H9 (cell line): ENCODE data around the gene PLEKHA7. TPM values are rescaled to one million over a fixed set of nuclear protein-coding genes. Genes with fewer than 3 reads are reported as not detected.
"Not testable (repeated sequence)": the region's sequence is repeated elsewhere in the genome, so short reads cannot be mapped to it uniquely, and the experiment has no call there.

Source experiments
- DNase-seq: peaks from one replicate; pipeline ENCODE4 v3.0.0-alpha.2; 2017
- H2AFZ ChIP-seq: one replicate; pipeline ENCODE4 v1.6.1; 2013; ENCODE audit warnings: mild to moderate bottlenecking, low read length, control low read depth, moderate library complexity
- H2AK5ac ChIP-seq: 2 replicates; pipeline ENCODE4 v1.6.1; 2013; ENCODE audit warnings: low read length, control low read depth, mixed read lengths; ENCODE audit not compliant: insufficient read length
- H2BK120ac ChIP-seq: one replicate; pipeline ENCODE4 v1.6.1; 2013; ENCODE audit warnings: low read depth, mild to moderate bottlenecking, low read length, control low read depth, inconsistent platforms; ENCODE audit not compliant: poor library complexity, severe bottlenecking
- H2BK12ac ChIP-seq: 2 replicates; pipeline ENCODE4 v1.6.1; 2013; ENCODE audit warnings: low read length, control low read depth, mixed read lengths, low read depth; ENCODE audit not compliant: insufficient read length
- H2BK15ac ChIP-seq: 2 replicates; pipeline ENCODE4 v1.6.1; 2013; ENCODE audit warnings: low read depth, low read length, control low read depth
- H2BK20ac ChIP-seq: one replicate; pipeline ENCODE4 v1.6.1; 2013; ENCODE audit warnings: low read depth, mild to moderate bottlenecking, low read length, control low read depth, inconsistent platforms; ENCODE audit not compliant: poor library complexity, severe bottlenecking
- H2BK5ac ChIP-seq: 2 replicates; pipeline ENCODE4 v1.6.1; 2013; ENCODE audit warnings: low read length, control low read depth, mixed read lengths; ENCODE audit not compliant: insufficient read length
- H3K14ac ChIP-seq: 2 replicates; pipeline ENCODE4 v1.6.1; 2013; ENCODE audit warnings: low read length, control low read depth; ENCODE audit not compliant: insufficient read depth
- H3K18ac ChIP-seq: 2 replicates; pipeline ENCODE4 v1.6.1; 2013; ENCODE audit warnings: low read depth, mild to moderate bottlenecking, mixed read lengths, low read length, control low read depth; ENCODE audit not compliant: insufficient read length
- H3K23ac ChIP-seq: 2 replicates; pipeline ENCODE4 v1.6.1; 2013; ENCODE audit warnings: low read length, control low read depth, mixed read lengths, low read depth; ENCODE audit not compliant: insufficient read length
- H3K23me2 ChIP-seq: 2 replicates; pipeline ENCODE4 v1.6.1; 2013; ENCODE audit warnings: low read depth, mild to moderate bottlenecking, mixed read lengths, low read length, control low read depth; ENCODE audit not compliant: insufficient read length, poor library complexity, severe bottlenecking
- H3K27ac ChIP-seq: 2 replicates; pipeline ENCODE4 v1.5.1; 2013; ENCODE audit warnings: low read length, control low read depth, mixed read lengths, low read depth; ENCODE audit not compliant: insufficient read length
- H3K27me3 ChIP-seq: 2 replicates; pipeline ENCODE4 v1.6.1; 2013; ENCODE audit warnings: low read length, control low read depth, inconsistent platforms; ENCODE audit not compliant: insufficient read depth
- H3K4ac ChIP-seq: 2 replicates; pipeline ENCODE4 v1.6.1; 2013; ENCODE audit warnings: low read depth, mild to moderate bottlenecking, control low read depth, inconsistent platforms, low read length, moderate library complexity
- H3K4me1 ChIP-seq: 2 replicates; pipeline ENCODE4 v1.6.1; 2013; ENCODE audit warnings: low read length, control low read depth, inconsistent platforms; ENCODE audit not compliant: insufficient read depth
- H3K4me2 ChIP-seq: 2 replicates; pipeline ENCODE4 v1.6.1; 2013; ENCODE audit warnings: low read length, control low read depth, mixed read lengths; ENCODE audit not compliant: insufficient read length, insufficient read depth
- H3K56ac ChIP-seq: 2 replicates; pipeline ENCODE4 v1.6.1; 2013; ENCODE audit warnings: low read depth, mild to moderate bottlenecking, mixed read lengths, low read length, control low read depth; ENCODE audit not compliant: insufficient read length
- H3K79me1 ChIP-seq: 2 replicates; pipeline ENCODE4 v1.6.1; 2013; ENCODE audit warnings: low read depth, mild to moderate bottlenecking, moderate library complexity, low read length, control low read depth, inconsistent platforms; ENCODE audit not compliant: insufficient read depth, poor library complexity, severe bottlenecking
- H3K79me2 ChIP-seq: 2 replicates; pipeline ENCODE4 v1.6.1; 2013; ENCODE audit warnings: low read length, control low read depth, inconsistent platforms; ENCODE audit not compliant: insufficient read depth
- H3K9ac ChIP-seq: 2 replicates; pipeline ENCODE4 v1.6.1; 2013; ENCODE audit warnings: low read length, control low read depth, mixed read lengths; ENCODE audit not compliant: insufficient read length; ENCODE audit errors: extremely low read depth
- H3K9me3 ChIP-seq: one replicate; pipeline ENCODE4 v1.6.1; 2013; ENCODE audit warnings: low read depth, low read length, inconsistent platforms; ENCODE audit not compliant: control insufficient read depth
- H3T11ph ChIP-seq: one replicate; pipeline ENCODE4 v1.6.1; 2013; ENCODE audit warnings: mild to moderate bottlenecking, low read length, control low read depth, inconsistent platforms
- H4K20me1 ChIP-seq: one replicate; pipeline ENCODE4 v1.6.1; 2013; ENCODE audit not compliant: control insufficient read depth, insufficient read length, insufficient read depth
- H4K5ac ChIP-seq: 2 replicates; pipeline ENCODE4 v1.6.1; 2013; ENCODE audit warnings: low read depth, mild to moderate bottlenecking, mixed read lengths, low read length, control low read depth; ENCODE audit not compliant: insufficient read length
- H4K8ac ChIP-seq: replicated peaks from 2 replicates; pipeline ENCODE4 v1.6.1; 2013; ENCODE audit warnings: low read length, control low read depth, mixed read lengths, low read depth; ENCODE audit not compliant: insufficient read length
- H4K91ac ChIP-seq: 2 replicates; pipeline ENCODE4 v1.6.1; 2013; ENCODE audit warnings: low read depth, mild to moderate bottlenecking, moderate library complexity, mixed read lengths, low read length, control low read depth; ENCODE audit not compliant: insufficient read length
- H3K27ac Mint-ChIP-seq, 3 experiments: 2 replicates in 2 of 3; 3 replicates in 1 of 3; pipeline ENCODE4 v1.8.0; 2020 to 2021; ENCODE audit warnings: mixed read lengths in 3 of 3, mild to moderate bottlenecking in 1 of 3, moderate library complexity in 1 of 3
- H3K27me3 Mint-ChIP-seq: 2 replicates; pipeline ENCODE4 v1.8.0; 2021; ENCODE audit warnings: low read depth, mild to moderate bottlenecking, moderate library complexity, mixed read lengths
- H3K36me3 Mint-ChIP-seq, 3 experiments: 2 replicates in 2 of 3; 3 replicates in 1 of 3; pipeline ENCODE4 v1.8.0; 2020 to 2021; ENCODE audit warnings: low read depth in 3 of 3, mixed read lengths in 3 of 3; ENCODE audit not compliant: insufficient read depth in 1 of 3
- H3K4me1 Mint-ChIP-seq, 2 experiments: 2 replicates each; pipeline ENCODE4 v1.8.0; 2020; ENCODE audit warnings: mixed read lengths in 2 of 2
- H3K4me3 Mint-ChIP-seq, 2 experiments: 2 replicates in 1 of 2; 3 replicates in 1 of 2; pipeline ENCODE4 v1.8.0; 2020 to 2021; ENCODE audit warnings: mild to moderate bottlenecking in 2 of 2, mixed read lengths in 2 of 2, moderate library complexity in 1 of 2
- H3K9me3 Mint-ChIP-seq, 2 experiments: 2 replicates in 1 of 2; 3 replicates in 1 of 2; pipeline ENCODE4 v1.8.0; 2020; ENCODE audit warnings: mild to moderate bottlenecking in 2 of 2, mixed read lengths in 2 of 2, moderate library complexity in 1 of 2
- WGBS: extraction: QIAGEN DNeasy Blood & Tissue Kit; methylation state at CpG from one replicate; pipeline ENCODE4 v1.1.7; 2013; ENCODE audit warnings: missing lambda C conversion rate, low lambda C conversion rate, mixed read lengths; ENCODE audit not compliant: insufficient read length; ENCODE audit errors: extremely low coverage; 5-methylcytosine and 5-hydroxymethylcytosine counted together
- total RNA-seq: library from RNA; stranded (reverse); gene quantifications from 2 replicates; pipeline ENCODE4 v1.2.1, GENCODE V29; 2021
- TF ChIP-seq, protein P1 (sequence below): fragments of 200-600 bp; sonication (generic); conservative IDR thresholded peaks from 3 replicates; pipeline ENCODE4 v1.8.0; 2021; ENCODE audit warnings: antibody characterized with exemption, mild to moderate bottlenecking

Gene PLEKHA7
- total RNA-seq, 1 experiment from 2014 or later: 21.0 TPM

DNA sequence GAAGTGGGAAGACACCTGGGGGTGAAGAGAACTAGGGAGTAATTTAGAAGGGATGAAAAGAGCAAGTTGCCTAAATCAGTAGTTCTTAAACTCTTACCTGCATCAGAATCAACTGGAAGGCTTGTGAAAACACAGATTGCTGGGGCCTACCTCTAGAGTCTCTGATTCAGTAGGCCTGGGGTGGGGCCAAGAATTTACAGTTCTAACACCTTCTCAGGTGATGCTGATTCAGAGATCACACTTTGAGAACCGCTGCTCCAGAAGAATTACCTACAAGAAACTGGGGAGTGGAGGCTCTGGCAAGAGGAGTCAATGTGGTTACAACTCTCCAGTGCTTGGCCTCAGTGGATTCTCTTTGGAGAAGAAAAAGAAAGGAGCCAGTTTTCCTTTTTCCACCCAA, 147.1 kb downstream of the PLEKHA7 start:
- TF ChIP-seq, protein P1, sequence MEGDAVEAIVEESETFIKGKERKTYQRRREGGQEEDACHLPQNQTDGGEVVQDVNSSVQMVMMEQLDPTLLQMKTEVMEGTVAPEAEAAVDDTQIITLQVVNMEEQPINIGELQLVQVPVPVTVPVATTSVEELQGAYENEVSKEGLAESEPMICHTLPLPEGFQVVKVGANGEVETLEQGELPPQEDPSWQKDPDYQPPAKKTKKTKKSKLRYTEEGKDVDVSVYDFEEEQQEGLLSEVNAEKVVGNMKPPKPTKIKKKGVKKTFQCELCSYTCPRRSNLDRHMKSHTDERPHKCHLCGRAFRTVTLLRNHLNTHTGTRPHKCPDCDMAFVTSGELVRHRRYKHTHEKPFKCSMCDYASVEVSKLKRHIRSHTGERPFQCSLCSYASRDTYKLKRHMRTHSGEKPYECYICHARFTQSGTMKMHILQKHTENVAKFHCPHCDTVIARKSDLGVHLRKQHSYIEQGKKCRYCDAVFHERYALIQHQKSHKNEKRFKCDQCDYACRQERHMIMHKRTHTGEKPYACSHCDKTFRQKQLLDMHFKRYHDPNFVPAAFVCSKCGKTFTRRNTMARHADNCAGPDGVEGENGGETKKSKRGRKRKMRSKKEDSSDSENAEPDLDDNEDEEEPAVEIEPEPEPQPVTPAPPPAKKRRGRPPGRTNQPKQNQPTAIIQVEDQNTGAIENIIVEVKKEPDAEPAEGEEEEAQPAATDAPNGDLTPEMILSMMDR: no peak
- no peak overlapping the region for H3K27ac Mint-ChIP-seq

DNA sequence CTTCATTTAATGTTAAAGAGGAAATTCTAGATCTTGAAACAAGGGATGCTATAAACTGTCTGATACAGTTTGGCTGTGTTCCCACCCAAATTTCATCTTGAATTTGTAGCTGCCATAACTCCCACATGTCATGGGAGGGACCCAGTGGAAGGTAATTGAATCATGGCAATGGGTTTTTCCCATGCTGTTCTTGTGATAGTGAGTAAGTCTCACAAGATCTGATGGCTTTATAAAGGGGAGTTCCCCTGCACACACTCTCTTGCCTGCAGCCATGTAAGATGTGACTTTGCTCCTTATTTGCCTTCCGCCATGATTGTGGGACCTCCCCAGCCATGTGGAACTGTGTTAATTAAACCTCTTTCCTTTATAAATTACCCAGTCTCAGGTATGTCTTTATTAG, 149.8 kb downstream of the PLEKHA7 start:
- not testable (repeated sequence) for H2AFZ ChIP-seq, H4K5ac ChIP-seq, H3K9ac ChIP-seq, H4K91ac ChIP-seq, H2BK120ac ChIP-seq, H4K8ac ChIP-seq, H2AK5ac ChIP-seq, H3K79me1 ChIP-seq, H3K18ac ChIP-seq, H2BK12ac ChIP-seq, H2BK20ac ChIP-seq, H3T11ph ChIP-seq, H3K27me3 Mint-ChIP-seq, H3K4me3 Mint-ChIP-seq, H3K79me2 ChIP-seq, H3K27ac ChIP-seq, DNase-seq, H3K36me3 Mint-ChIP-seq, H3K4ac ChIP-seq, H3K9me3 Mint-ChIP-seq, H3K56ac ChIP-seq, H3K4me1 ChIP-seq, H2BK5ac ChIP-seq, H3K23me2 ChIP-seq, H3K14ac ChIP-seq, H3K4me2 ChIP-seq, H3K27me3 ChIP-seq, H4K20me1 ChIP-seq, H3K27ac Mint-ChIP-seq, H2BK15ac ChIP-seq, H3K9me3 ChIP-seq, H3K23ac ChIP-seq
- peaks cover 15 to 18% of the 10 kb centered on the region in 2 experiments for H3K4me1 Mint-ChIP-seq
- WGBS: no CpG with 5 or more reads among the region's 1 CpG

More for the DNA sequence above, 147.1 kb downstream of the PLEKHA7 start:
- no peak overlapping the region for H3K23ac ChIP-seq
- no peak overlapping the region for H2BK12ac ChIP-seq
- no peak overlapping the region for H2AK5ac ChIP-seq
- H4K5ac ChIP-seq: no peak overlapping the region
- no peak overlapping the region for H2BK15ac ChIP-seq
- no peak overlapping the region for H2BK120ac ChIP-seq
- no peaks in the 10 kb centered on the region for H4K20me1 ChIP-seq
- no peak overlapping the region for H3K27ac ChIP-seq
- no peak overlapping the region for H2BK20ac ChIP-seq
- no peak overlapping the region for H3T11ph ChIP-seq
- H4K8ac ChIP-seq: no peak overlapping the region
- no peak overlapping the region for H2AFZ ChIP-seq
- H4K91ac ChIP-seq: no peak overlapping the region
- no peaks in the 10 kb centered on the region for H3K79me1 ChIP-seq
- no peaks in the 10 kb centered on the region for H3K9me3 ChIP-seq
- H3K9ac ChIP-seq: no peak overlapping the region
- no peak overlapping the region for H3K4ac ChIP-seq
- H2BK5ac ChIP-seq: no peak overlapping the region
- no peak overlapping the region for H3K14ac ChIP-seq
- Mint-ChIP-seq H3K4me3 (no peak overlapping the region), H3K27me3 (no peaks in the 10 kb centered on the region), H3K36me3 (peaks cover 0 to 1% (median 0%) of the 10 kb centered on the region in 3 experiments; a peak in 1 of 7 replicates), H3K9me3 (no peaks in the 10 kb centered on the region), H3K4me1 (peaks cover 5% of the 10 kb centered on the region in 2 experiments)
- H3K4me1 ChIP-seq: no peaks in the 10 kb centered on the region
- no peaks in the 10 kb centered on the region for H3K27me3 ChIP-seq
- no peak overlapping the region for H3K18ac ChIP-seq
- H3K23me2 ChIP-seq: no peaks in the 10 kb centered on the region
- H3K4me2 ChIP-seq: no peak overlapping the region
- DNase-seq: no peak
- no peaks in the 10 kb centered on the region for H3K79me2 ChIP-seq
- WGBS: no CpG with 5 or more reads among the region's 1 CpG
- H3K56ac ChIP-seq: no peak overlapping the region
